ENCODE results near the gene ITPA. TPM values are rescaled to one million over a fixed set of nuclear protein-coding genes. Genes with fewer than 3 reads are reported as not detected.

The ITPA gene
- total RNA-seq, 1 donor from 2014 or later: 40.9 TPM

DNA sequence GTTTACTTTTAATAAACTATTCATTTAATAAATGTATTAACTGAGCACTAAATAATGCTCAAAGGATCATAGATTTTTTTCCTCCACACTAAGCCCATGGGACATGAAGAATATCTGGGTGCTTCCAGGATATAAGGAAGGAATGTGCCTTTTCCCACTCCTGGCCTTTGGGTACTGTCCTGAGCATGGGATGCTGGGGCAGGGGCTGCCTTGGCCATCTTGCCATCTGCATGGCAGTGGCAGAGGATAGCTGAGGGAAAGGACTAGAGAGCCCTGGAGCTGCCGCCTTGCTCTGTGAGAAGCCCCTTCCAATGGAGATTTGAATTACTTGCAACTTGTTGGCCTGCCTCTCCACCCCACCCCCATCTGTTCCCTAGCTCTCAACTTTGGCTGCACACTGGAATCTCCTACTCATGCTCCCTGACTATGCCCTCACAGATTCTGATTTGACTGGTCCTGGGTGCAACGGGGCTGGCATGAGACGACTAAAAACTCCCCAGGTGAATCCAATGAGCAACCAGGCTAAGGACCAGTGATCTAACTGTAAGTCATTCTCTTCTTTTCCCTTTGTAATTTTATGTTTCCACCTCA, 20.4 kb upstream of the ITPA start:
- intact Hi-C loops (cut with DNase I): no loop called here
- H3K27me3 ChIP-seq (ENCODE audit: low read depth): no peaks in the 10 kb centered on the region
- peak; percentile 8 for DNase-seq
- no peaks in the 10 kb centered on the region for H3K4me1 ChIP-seq
- H3K27ac ChIP-seq: no peak overlapping the region
- H3K4me3 ChIP-seq: no peak overlapping the region
- no peaks in the 10 kb centered on the region for H3K9me3 ChIP-seq
- TF ChIP-seq, protein P1, sequence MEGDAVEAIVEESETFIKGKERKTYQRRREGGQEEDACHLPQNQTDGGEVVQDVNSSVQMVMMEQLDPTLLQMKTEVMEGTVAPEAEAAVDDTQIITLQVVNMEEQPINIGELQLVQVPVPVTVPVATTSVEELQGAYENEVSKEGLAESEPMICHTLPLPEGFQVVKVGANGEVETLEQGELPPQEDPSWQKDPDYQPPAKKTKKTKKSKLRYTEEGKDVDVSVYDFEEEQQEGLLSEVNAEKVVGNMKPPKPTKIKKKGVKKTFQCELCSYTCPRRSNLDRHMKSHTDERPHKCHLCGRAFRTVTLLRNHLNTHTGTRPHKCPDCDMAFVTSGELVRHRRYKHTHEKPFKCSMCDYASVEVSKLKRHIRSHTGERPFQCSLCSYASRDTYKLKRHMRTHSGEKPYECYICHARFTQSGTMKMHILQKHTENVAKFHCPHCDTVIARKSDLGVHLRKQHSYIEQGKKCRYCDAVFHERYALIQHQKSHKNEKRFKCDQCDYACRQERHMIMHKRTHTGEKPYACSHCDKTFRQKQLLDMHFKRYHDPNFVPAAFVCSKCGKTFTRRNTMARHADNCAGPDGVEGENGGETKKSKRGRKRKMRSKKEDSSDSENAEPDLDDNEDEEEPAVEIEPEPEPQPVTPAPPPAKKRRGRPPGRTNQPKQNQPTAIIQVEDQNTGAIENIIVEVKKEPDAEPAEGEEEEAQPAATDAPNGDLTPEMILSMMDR (IDR thresholded peaks at IDR 0.05): no peak
- ATAC-seq: no peak
- peaks cover 59% of the 10 kb centered on the region for H3K36me3 ChIP-seq

DNA sequence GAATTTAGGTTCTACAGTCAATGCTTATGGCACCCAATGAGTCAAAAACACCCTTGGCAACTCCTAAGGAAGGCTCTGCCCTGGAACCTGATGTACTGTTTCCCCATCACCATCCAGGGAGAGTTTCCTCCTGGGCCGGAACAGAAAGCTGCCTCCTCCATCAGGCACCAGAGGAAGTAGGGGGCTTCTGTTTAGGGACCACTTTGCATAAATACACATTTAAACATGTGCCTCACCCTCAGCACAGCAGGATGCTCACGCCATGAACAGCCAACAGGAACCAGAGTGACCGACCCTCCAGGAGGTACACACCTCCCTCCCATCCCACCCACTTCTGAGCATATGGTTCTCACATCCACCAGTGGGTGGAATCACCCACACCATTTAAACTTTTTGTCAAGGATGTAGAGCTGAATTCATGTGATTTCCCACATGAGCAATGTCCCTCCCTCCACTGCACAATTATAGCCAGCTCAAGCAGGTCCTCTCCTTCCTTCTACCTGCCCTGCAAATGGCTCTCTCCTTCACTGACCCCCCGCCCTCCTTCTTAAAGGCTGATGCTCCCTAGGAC, 19.7 kb upstream of the ITPA start:
- DNase-seq: no peak
- intact Hi-C loops (cut with DNase I): no loop called here

DNA sequence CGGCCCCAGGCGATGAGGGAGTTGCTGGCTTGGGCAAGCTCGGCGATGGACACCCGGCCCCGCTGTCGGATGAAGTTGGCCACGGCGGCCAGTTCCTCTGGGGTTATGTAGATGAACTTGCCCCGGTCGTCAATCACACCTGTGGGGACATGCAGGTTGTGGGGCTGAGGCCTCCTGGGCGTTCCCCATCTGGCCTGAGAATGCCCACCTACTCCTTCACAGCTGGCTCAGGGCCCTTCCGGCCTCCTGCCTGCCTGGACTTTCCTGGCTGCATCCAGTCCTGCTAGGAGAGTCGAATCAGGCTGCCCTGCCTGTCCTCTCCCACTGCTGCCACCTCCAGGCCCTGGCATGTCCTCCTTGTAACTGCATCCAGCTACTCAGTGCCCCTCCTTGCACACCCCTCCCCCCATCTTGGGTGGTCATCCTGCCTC, 18.6 kb upstream of the ITPA start:
- Histone ChIP-seq H3K36me3 (peaks cover 77% of the 10 kb centered on the region), H3K4me3 (no peak overlapping the region), H3K27ac (no peak overlapping the region), H3K9me3 (no peaks in the 10 kb centered on the region), H3K4me1 (no peaks in the 10 kb centered on the region), H3K27me3 (ENCODE audit: low read depth) (no peaks in the 10 kb centered on the region)
- TF ChIP-seq, protein P1 (IDR thresholded peaks at IDR 0.05): no peak
- DNase-seq (peak; percentile 43), ATAC-seq (no peak)
- intact Hi-C loops (cut with DNase I): no loop called here

More for the DNA sequence above, 19.7 kb upstream of the ITPA start:
- H3K4me1 ChIP-seq: no peaks in the 10 kb centered on the region
- no peak overlapping the region for H3K27ac ChIP-seq
- H3K27me3 ChIP-seq (ENCODE audit: low read depth): no peaks in the 10 kb centered on the region
- TF ChIP-seq, protein P1 (IDR thresholded peaks at IDR 0.05): no peak
- H3K36me3 ChIP-seq: peaks cover 66% of the 10 kb centered on the region
- no peak overlapping the region for H3K4me3 ChIP-seq
- no peak for ATAC-seq
- no peaks in the 10 kb centered on the region for H3K9me3 ChIP-seq

DNA sequence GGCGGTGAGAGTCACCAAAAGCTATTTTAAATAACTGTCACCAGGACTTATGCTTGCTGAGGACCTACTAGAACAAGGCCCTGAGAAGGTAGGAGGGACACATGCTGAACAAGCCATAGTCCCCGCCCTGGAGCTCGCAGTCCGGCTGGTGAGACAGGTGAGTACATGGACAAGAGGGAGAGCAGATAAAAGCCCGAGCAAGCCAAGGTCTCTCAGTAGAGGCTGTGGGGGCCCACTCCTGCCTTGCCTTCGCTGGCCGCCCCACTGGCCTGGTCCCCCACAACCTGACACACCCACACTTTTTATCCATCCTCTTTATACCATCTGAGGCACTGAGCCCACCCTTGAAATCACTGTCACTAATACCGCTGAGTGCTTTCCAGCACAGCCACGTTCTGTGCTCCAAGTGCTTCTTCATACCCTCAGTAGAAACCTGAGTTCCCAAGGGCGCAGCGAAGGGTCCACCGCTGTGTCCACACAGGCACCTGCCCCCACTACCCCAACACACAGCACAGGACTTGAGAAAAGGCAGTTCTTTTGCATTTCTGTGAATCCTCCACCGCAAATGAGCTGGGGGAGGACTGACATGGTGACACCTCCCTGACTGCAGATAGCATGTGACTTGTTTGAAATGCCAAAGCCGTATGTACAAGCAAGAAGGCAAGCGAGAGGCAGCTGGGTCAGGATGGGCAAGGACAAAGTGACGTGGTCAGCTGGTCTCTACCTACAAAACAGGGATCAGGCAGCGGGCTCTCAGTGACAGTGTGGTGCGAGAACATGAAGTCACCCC, 16.9 kb upstream of the ITPA start:
- Histone ChIP-seq H3K9me3 (no peaks in the 10 kb centered on the region), H3K4me3 (no peak overlapping the region), H3K27me3 (ENCODE audit: low read depth) (no peaks in the 10 kb centered on the region), H3K27ac (no peak overlapping the region), H3K36me3 (peaks cover 91% of the 10 kb centered on the region), H3K4me1 (no peaks in the 10 kb centered on the region)
- ATAC-seq: no peak
- intact Hi-C loops (cut with DNase I): no loop called here
- TF ChIP-seq, protein P1 (IDR thresholded peaks at IDR 0.05): no peak
- DNase-seq: peak; percentile 35

DNA sequence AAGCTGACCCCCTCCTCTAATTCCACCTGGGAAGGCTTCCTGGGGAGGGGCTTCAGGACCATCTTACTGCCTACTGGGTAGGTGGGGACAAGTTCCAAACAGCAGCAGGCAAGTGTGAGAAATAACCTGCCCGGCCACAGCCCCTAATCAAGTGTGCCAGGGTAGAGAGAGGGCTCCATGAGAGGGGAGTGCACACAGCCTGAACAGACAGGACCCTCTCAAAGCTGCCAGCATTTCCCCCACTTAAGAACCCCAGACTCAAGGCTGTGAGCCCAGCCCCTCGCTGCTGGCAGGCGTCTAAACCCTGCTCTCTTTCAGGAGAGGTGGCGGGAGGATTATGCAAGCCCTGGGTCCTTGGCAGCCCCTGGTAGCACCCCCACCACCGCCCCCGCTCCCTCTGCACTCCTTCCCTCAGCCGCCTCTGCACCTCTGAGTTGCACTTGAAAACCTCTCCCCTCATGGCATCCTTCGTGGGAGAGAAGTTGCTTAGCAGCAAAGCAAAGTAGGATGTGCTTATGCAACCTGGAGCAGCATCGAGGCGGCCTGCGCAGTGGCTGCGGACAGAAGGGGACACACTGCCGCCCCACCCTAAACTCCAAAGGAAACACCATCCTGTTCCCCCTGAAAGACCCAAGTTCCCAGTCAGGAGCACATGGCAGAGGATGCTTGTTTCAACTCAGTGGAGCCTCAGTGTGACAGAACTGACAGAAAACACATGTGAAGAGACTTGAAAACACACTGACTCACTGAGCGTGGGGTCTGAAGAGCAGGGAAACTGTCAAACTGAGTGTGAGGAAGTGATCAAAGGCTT, 15.3 kb upstream of the ITPA start:
- ATAC-seq (peak in 1 of 2 donors; percentile 5), DNase-seq (peak; percentile 20)
- Histone ChIP-seq H3K27me3 (ENCODE audit: low read depth) (no peaks in the 10 kb centered on the region), H3K4me1 (no peaks in the 10 kb centered on the region), H3K27ac (no peak overlapping the region), H3K4me3 (no peak overlapping the region), H3K36me3 (peaks cover 95% of the 10 kb centered on the region), H3K9me3 (no peaks in the 10 kb centered on the region)
- TF ChIP-seq, protein P1 (IDR thresholded peaks at IDR 0.05): no peak
- intact Hi-C loops (cut with DNase I): no loop called here
